Cardiac ventricle fibroblast (primary cell): ENCODE data around the gene VPREB3. TPM values are rescaled to one million over a fixed set of nuclear protein-coding genes. Genes with fewer than 3 reads are reported as not detected.

ENCODE experiments used
- total RNA-seq: library from RNA; depleted of rRNA; stranded (reverse); fragments of >200 nt; gene quantifications from 2 replicates; pipeline ENCODE4 v1.2.3, GENCODE V29; 2015

VPREB3 gene, protein sequence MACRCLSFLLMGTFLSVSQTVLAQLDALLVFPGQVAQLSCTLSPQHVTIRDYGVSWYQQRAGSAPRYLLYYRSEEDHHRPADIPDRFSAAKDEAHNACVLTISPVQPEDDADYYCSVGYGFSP
- total RNA-seq = not detected in 2 replicates

GRCh38 chr22:23754220-23754919, at the start of gene VPREB3:
Gene VPREB3 (minus strand): TSS chr22:23754425. CDS start chr22:23754363, 62 bp downstream.

GRCh38 chr22:23786752-23787599, 32.8 kb upstream of the VPREB3 start, which contains the start of gene SMARCB1:
Gene SMARCB1 (plus strand): TSS chr22:23786966. CDS start chr22:23787170, 204 bp downstream.

DNA sequence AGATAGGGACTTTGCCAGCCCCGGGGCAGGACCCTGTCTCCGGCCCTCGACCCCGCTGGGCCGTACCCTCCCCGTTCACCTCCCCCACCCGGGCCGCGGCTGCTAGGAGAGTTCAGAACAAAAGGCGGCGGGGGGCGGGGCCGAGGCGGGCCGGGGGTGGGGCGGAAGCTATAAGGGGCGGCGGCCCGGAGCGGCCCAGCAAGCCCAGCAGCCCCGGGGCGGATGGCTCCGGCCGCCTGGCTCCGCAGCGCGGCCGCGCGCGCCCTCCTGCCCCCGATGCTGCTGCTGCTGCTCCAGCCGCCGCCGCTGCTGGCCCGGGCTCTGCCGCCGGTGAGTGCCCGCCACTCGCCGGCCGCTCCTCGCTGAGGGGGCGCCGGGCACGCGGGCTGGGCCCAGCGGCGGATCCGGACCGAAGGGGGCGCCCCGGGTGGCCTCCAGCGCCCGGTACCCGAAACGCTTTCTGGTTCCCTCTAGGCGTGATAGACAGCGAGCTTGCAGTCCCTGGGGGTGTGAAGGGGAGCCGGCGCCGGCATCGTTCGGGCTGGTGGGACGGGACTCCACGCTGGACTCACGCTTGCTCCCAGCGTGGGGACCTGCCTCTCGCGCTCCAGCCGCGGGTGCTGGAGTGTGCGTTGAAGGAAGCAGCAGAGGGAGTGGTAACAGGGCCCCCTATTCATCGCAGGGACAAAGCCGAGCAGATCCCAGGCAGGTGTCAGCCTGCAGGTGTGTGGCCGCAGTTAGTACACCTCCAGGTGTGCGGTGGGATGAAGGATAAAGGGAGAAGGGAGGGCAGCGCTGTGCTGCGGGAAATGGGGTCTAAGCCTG, 18.6 kb upstream of the VPREB3 start, which contains the start of gene MMP11:
Gene MMP11 (plus strand): TSS at position 201 of the 825 bp plus-strand sequence. CDS start 22 bp downstream, at position 223.

GRCh38 chr22:23767673-23768548, 13.7 kb upstream of the VPREB3 start, which contains the start of gene CHCHD10:
Gene CHCHD10 (minus strand): TSS chr22:23767972. CDS start chr22:23767874, 98 bp downstream.

DNA sequence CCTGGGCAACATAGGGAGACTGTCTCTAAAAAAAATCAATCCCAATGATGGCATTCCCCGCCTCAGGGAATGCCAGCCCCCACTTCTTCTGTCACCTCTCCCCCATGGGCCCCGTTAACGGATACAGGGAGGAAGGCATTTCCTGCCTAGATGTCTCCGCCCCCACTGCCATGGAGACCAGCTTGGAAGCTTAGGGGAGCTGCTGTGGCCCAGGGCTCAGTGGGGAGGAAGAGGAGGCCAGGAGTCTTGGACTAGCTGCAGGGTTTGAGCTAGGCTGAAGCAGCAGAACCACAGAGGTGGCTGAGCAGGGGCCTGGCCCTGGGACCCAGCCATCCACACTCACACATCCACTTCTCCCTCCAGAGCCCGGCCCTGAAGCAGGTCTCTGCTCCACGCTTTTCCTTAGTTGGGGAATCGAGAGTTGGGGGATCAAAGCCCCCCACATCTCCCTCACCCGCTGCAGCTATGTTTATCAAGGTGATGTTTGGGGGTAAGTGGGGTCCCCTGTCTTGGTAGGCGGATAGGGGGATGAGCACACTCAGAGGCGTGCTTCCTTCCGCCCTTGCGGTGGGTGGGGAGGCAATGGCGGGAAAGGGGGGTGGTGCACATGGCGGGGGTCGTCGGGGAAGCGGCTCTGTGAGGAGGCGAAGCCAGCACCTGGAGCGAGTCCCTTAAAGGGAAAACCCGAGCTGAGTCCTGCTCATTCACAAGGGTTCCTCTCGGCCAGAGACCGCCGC, 8.8 kb upstream of the VPREB3 start, which contains the start of gene C22orf15:
Gene C22orf15 (plus strand): TSS at position 149 of the 737 bp plus-strand sequence. CDS start 317 bp downstream, at position 466.

GRCh38 chr22:23750714-23751440, 3.3 kb downstream of the VPREB3 start, which contains the start of gene ZNF70:
Gene ZNF70 (minus strand): TSS chr22:23751112. CDS start chr22:23745140, 5,972 bp downstream.

Other genes starting within 250 kb of the VPREB3 start
- not detected in 2 replicates for gene IGLL1, start 174.1 kb downstream of the VPREB3 start, total RNA-seq
- gene DRICH1, start 122.1 kb downstream of the VPREB3 start, total RNA-seq = not detected in 2 replicates
- not detected in 2 replicates for gene RGL4, start 63.4 kb downstream of the VPREB3 start, total RNA-seq
- gene ZNF70, start 3.3 kb downstream of the VPREB3 start, total RNA-seq = 4.4 and 5.3 TPM in 2 replicates
- gene C22orf15, start 8.6 kb upstream of the VPREB3 start, total RNA-seq = not detected in 2 replicates
- 0.29 TPM in 1 of 2 replicates, not detected in the other for gene CHCHD10, start 13.5 kb upstream of the VPREB3 start, total RNA-seq
- 6.2 and 8.5 TPM in 2 replicates for gene MMP11, start 18.4 kb upstream of the VPREB3 start, total RNA-seq
- 60.0 and 71.9 TPM in 2 replicates for gene SMARCB1, start 32.5 kb upstream of the VPREB3 start, total RNA-seq
- 0.06 TPM in 1 of 2 replicates, not detected in the other for gene DERL3, start 84.6 kb upstream of the VPREB3 start, total RNA-seq
- 5.2 and 5.3 TPM in 2 replicates for gene SLC2A11, start 103.5 kb upstream of the VPREB3 start, total RNA-seq
- 800 and 820 TPM in 2 replicates for gene MIF, start 140.0 kb upstream of the VPREB3 start, total RNA-seq
- 1.4 and 1.8 TPM in 2 replicates for gene GSTT2B, start 206.8 kb upstream of the VPREB3 start, total RNA-seq
- 0.87 TPM in 1 of 2 replicates, not detected in the other for gene DDTL, start 212.5 kb upstream of the VPREB3 start, total RNA-seq
- gene DDT, start 220.0 kb upstream of the VPREB3 start, total RNA-seq = 126 and 128 TPM in 2 replicates
- not detected in 2 replicates for gene GSTT2, start 225.7 kb upstream of the VPREB3 start, total RNA-seq